Endothelial cell of umbilical vein (primary cell): ENCODE results near the gene TTC33. TPM values are rescaled to one million over a fixed set of nuclear protein-coding genes. Genes with fewer than 3 reads are reported as not detected.

Experiments
- BruUV-seq: library from RNA; stranded (reverse); fragments of 400-500 nt; replicated peaks from 2 replicates; lab custom pipeline; 2021; lab: Mats Ljungman, UMichigan
- CTCF ChIA-PET: fragments of 300-600, 350-600 bp; sonication (Branson Sonifier 250); formaldehyde crosslinking; loops from one replicate; lab custom pipeline; 2021; ENCODE audit warnings: antibody characterized with exemption, inconsistent platforms; lab: Charles Lee
- POLR2A ChIA-PET: fragments of 300-600, 350-600 bp; sonication (Branson Sonifier 250); formaldehyde crosslinking; loops from one replicate; lab custom pipeline; 2021; ENCODE audit warnings: antibody characterized with exemption, inconsistent platforms; lab: Charles Lee
- DNase-seq: peaks from one replicate; pipeline ENCODE4 v3.0.0-alpha.2; 2011; ENCODE audit warnings: low read depth, low spot score
- FAIRE-seq: peaks from 2 replicates; lab custom pipeline; 2011; peaks lifted over from hg19 to GRCh38; lab: Jason Lieb, UNC
- H2AFZ ChIP-seq: 2 replicates; pipeline ENCODE4 v1.6.0; 2012; ENCODE audit warnings: low read depth, low read length, control low read depth, inconsistent platforms
- H3K27ac ChIP-seq: 2 replicates; pipeline ENCODE4 v1.5.1; 2011; ENCODE audit warnings: low read depth, mild to moderate bottlenecking, control low read depth, low read length, moderate library complexity; ENCODE audit not compliant: insufficient read depth
- H3K27me3 ChIP-seq, 2 experiments: 2 replicates each; pipeline versions ENCODE4 v1.6.0 to v1.6.1; 2011; ENCODE audit warnings: low read length in 2 of 2, mixed read lengths in 1 of 2; ENCODE audit not compliant: control insufficient read depth in 2 of 2, insufficient read depth in 2 of 2
- H3K36me3 ChIP-seq, 2 experiments: 2 replicates in 1 of 2; 3 replicates in 1 of 2; pipeline ENCODE4 v1.5.1; 2011; ENCODE audit warnings: low read length in 2 of 2, mild to moderate bottlenecking in 1 of 2, moderate library complexity in 1 of 2; ENCODE audit not compliant: control insufficient read depth in 2 of 2, insufficient read depth in 2 of 2; ENCODE audit errors: extremely low read depth in 1 of 2
- H3K4me1 ChIP-seq: 3 replicates; pipeline ENCODE4 v1.5.1; 2011; ENCODE audit warnings: mild to moderate bottlenecking, low read length; ENCODE audit not compliant: control insufficient read depth, insufficient read depth; ENCODE audit errors: extremely low read depth
- H3K4me2 ChIP-seq: 2 replicates; pipeline ENCODE4 v1.6.1; 2011; ENCODE audit warnings: low read length, control low read depth, mixed read lengths; ENCODE audit not compliant: insufficient read depth
- H3K4me3 ChIP-seq, 3 experiments: fragments of 200-600 bp in 1 of 3; sonication (generic), shearing (Covaris generic) in 1 of 3; replicated peaks in 1 of 3; 2 replicates each; pipeline ENCODE4 v1.5.1; 2011 to 2016; ENCODE audit warnings: control low read depth in 3 of 3, low read length in 3 of 3, mild to moderate bottlenecking in 2 of 3, inconsistent platforms in 1 of 3, low read depth in 1 of 3, moderate library complexity in 1 of 3; ENCODE audit not compliant: insufficient read depth in 1 of 3
- H3K79me2 ChIP-seq: 2 replicates; pipeline ENCODE4 v1.6.0; 2012; ENCODE audit warnings: low read length, inconsistent platforms; ENCODE audit not compliant: control insufficient read depth, insufficient read depth
- H3K9ac ChIP-seq: replicated peaks from 2 replicates; pipeline ENCODE3; 2011; ENCODE audit warnings: low read length, control low read depth; ENCODE audit not compliant: insufficient read depth; ENCODE audit errors: extremely low read depth
- H3K9me1 ChIP-seq: replicated peaks from 3 replicates; pipeline ENCODE4 v1.6.0; 2011; ENCODE audit warnings: mild to moderate bottlenecking, low read length; ENCODE audit not compliant: control insufficient read depth, insufficient read depth; ENCODE audit errors: extremely low read depth
- H3K9me3 ChIP-seq: replicated peaks from 2 replicates; pipeline ENCODE4 v1.5.1; 2012; ENCODE audit warnings: low read length, inconsistent platforms; ENCODE audit not compliant: control insufficient read depth, insufficient read depth
- H4K20me1 ChIP-seq: replicated peaks from 2 replicates; pipeline ENCODE3; 2011; ENCODE audit warnings: mild to moderate bottlenecking, low read length; ENCODE audit not compliant: control insufficient read depth, insufficient read depth; ENCODE audit errors: extremely low read depth
- EZH2 ChIP-seq: IDR thresholded peaks from 2 replicates; pipeline ENCODE4 v1.6.1; 2012; ENCODE audit warnings: borderline replicate concordance, low read depth, mild to moderate bottlenecking, moderate library complexity, low read length, inconsistent platforms; ENCODE audit not compliant: severe bottlenecking
- FOS ChIP-seq: IDR thresholded peaks from 2 replicates; pipeline ENCODE4 v1.6.1; 2011; ENCODE audit warnings: mild to moderate bottlenecking, low read length, moderate library complexity, borderline replicate concordance; ENCODE audit not compliant: insufficient read depth
- GATA2 ChIP-seq: IDR thresholded peaks from 2 replicates; pipeline ENCODE4 v1.7.0; 2011; ENCODE audit warnings: low read depth, mild to moderate bottlenecking, moderate library complexity, mixed read lengths, low read length; ENCODE audit not compliant: insufficient read length, insufficient read depth
- JUN ChIP-seq: IDR thresholded peaks from 2 replicates; pipeline ENCODE4 v1.6.1; 2011; ENCODE audit warnings: borderline replicate concordance, low read depth; ENCODE audit not compliant: insufficient read length, insufficient read depth
- MAX ChIP-seq: IDR thresholded peaks from 2 replicates; pipeline ENCODE4 v1.6.1; 2011; ENCODE audit not compliant: insufficient read depth, insufficient read length
- MYC ChIP-seq: IDR thresholded peaks from one replicate; pipeline ENCODE4 v1.6.1; 2011; ENCODE audit warnings: mild to moderate bottlenecking, low read depth, low read length
- POLR2A ChIP-seq: IDR thresholded peaks from 2 replicates; pipeline ENCODE4 v1.6.1; 2012; ENCODE audit warnings: low read depth, mild to moderate bottlenecking, control low read depth, low read length
- POLR2AphosphoS5 ChIP-seq: IDR thresholded peaks from 2 replicates; pipeline ENCODE4 v1.6.1; 2012; ENCODE audit warnings: low read depth, mild to moderate bottlenecking, control low read depth, low read length, moderate library complexity; ENCODE audit not compliant: insufficient read depth
- dilution Hi-C: fragments of 300-500 bp; cut with MboI; formaldehyde crosslinking; loops from one replicate; pipeline ENCODE4 v1.15.0; 2019; ENCODE audit warnings: low sequenced_read_pairs; ENCODE audit not compliant: extremely low pct_ligation_motif_present
- intact Hi-C: fragments of 100-400 bp; cut with micrococcal nuclease; formaldehyde crosslinking; loops from one replicate; pipeline ENCODE4 v1.10.0; 2022
- polyA plus RNA-seq, 4 experiments: library from polyadenylated mRNA; depleted of rRNA in 3 of 4; stranded (reverse) in 3 of 4; unstranded in 1 of 4; fragments of >200 nt; gene quantifications; 2 replicates each; pipeline versions ENCODE4 v1.2.1 to v1.2.3, GENCODE V29; 2011 to 2012; ENCODE audit warnings: missing spikeins in 1 of 4
- total RNA-seq: library from RNA; stranded (reverse); gene quantifications from 2 replicates; pipeline ENCODE4 v1.2.3, GENCODE V29; 2021
- TF ChIP-seq, protein P1 (sequence below), 2 donors: IDR thresholded peaks; 1 replicate in 1 of 2; 2 replicates in 1 of 2; pipeline ENCODE4 v1.5.1; 2011; ENCODE audit warnings: low read length in 2 of 2, mild to moderate bottlenecking in 2 of 2, moderate library complexity in 2 of 2, control low read depth in 1 of 2, inconsistent platforms in 1 of 2, low read depth in 1 of 2; ENCODE audit not compliant: insufficient read depth in 1 of 2; ENCODE audit errors: extremely low read depth in 1 of 2

Gene TTC33
- total and polyA plus RNA-seq, 2 donors (not counting 3 experiments of a cell fraction or from before 2014, with no cell fraction given) = 2.2 to 11.7 TPM

DNA sequence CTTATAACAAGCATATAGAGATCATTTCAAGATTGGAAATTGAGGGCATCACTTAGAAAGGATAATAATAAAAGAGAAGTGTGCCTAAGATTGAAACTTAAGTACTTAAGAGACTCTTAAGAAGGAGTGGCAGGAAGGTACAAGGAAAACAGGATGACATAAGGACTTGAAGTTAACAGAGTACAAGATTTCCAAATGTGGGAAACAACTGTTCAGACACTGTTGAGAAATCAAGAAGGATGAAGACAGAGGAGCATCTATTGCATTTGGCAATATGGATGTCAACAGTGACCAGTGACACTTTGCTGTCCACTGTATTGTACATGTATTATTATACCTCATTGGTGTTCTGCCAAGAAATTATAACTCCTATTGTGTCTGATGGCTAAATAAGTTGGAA lies 233.8 kb downstream of the TTC33 start:
- dilution Hi-C loops (no loop called here), intact Hi-C loops (loop anchor here (1.0 to 5.0 kb wide), 3 partner anchors 60 to 575 kb away; no protein-coding TSS in a partner anchor)
- TF ChIP-seq POLR2AphosphoS5 (no peak), EZH2 (no peak), POLR2A (no peak), MYC (no peak), FOS (no peak), GATA2 (no peak), MAX (no peak), JUN (no peak)
- TF ChIP-seq, protein P1, sequence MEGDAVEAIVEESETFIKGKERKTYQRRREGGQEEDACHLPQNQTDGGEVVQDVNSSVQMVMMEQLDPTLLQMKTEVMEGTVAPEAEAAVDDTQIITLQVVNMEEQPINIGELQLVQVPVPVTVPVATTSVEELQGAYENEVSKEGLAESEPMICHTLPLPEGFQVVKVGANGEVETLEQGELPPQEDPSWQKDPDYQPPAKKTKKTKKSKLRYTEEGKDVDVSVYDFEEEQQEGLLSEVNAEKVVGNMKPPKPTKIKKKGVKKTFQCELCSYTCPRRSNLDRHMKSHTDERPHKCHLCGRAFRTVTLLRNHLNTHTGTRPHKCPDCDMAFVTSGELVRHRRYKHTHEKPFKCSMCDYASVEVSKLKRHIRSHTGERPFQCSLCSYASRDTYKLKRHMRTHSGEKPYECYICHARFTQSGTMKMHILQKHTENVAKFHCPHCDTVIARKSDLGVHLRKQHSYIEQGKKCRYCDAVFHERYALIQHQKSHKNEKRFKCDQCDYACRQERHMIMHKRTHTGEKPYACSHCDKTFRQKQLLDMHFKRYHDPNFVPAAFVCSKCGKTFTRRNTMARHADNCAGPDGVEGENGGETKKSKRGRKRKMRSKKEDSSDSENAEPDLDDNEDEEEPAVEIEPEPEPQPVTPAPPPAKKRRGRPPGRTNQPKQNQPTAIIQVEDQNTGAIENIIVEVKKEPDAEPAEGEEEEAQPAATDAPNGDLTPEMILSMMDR (IDR thresholded peaks at IDR 0.05; ENCODE audit: extremely low read depth in 1 of 2, insufficient read depth in 1 of 2, low read depth in 1 of 2, low read length in 2 of 2) = no peak
- H3K27ac ChIP-seq = no peak overlapping the region
- H3K9me3 ChIP-seq = no peaks in the 10 kb centered on the region
- H3K9me1 ChIP-seq = no peaks in the 10 kb centered on the region
- CTCF ChIA-PET = interaction anchor here (1.0 to 1.6 kb wide), 4 partner anchors 9 to 160 kb away, joined by 3 to 5 read pairs (median 3); no protein-coding TSS in a partner anchor
- H3K4me1 ChIP-seq = peaks cover 9% of the 10 kb centered on the region
- no peaks in the 10 kb centered on the region for H3K36me3 ChIP-seq
- peaks cover 2 to 27% of the 10 kb centered on the region in 2 experiments for H3K27me3 ChIP-seq
- H4K20me1 ChIP-seq = no peaks in the 10 kb centered on the region
- H2AFZ ChIP-seq = no peak overlapping the region
- POLR2A ChIA-PET = no interaction called here
- H3K9ac ChIP-seq = no peak overlapping the region
- BruUV-seq = no TSS peak
- FAIRE-seq (no peak), DNase-seq (no peak)
- H3K79me2 ChIP-seq = no peaks in the 10 kb centered on the region
- peak overlapping the region; percentile 72 for H3K4me2 ChIP-seq
- H3K4me3 ChIP-seq = peak overlapping the region in 2 of 3 experiments; percentile 17 to 23
